GM12878 (cell line): ENCODE measurements around the gene ATRN. TPM values are rescaled to one million over a fixed set of nuclear protein-coding genes. Genes with fewer than 3 reads are reported as not detected.

Experiments
- ATAC-seq: fragments of 200-7000 bp; cut with Tn5 transposase; 3 replicates; pipeline ENCODE4 v1.9.1; 2020; ENCODE audit warnings: mild to moderate bottlenecking, moderate library complexity
- BruUV-seq: library from RNA; stranded (reverse); fragments of 400-500 nt; replicated peaks from 2 replicates; lab custom pipeline; 2021; lab: Mats Ljungman, UMichigan
- CTCF ChIA-PET: fragments of 300-600 bp; sonication (Branson Sonifier 250); formaldehyde crosslinking; extraction: SDS; loops from one replicate; lab custom pipeline; 2021; ENCODE audit warnings: inconsistent platforms; lab: Yijun Ruan, JAX
- POLR2A ChIA-PET: fragments of 350-600 bp; formaldehyde crosslinking; extraction: SDS; loops from one replicate; lab custom pipeline; 2021; ENCODE audit warnings: inconsistent platforms; lab: Charles Lee
- RAD21 ChIA-PET: fragments of 300-600 bp; sonication (Branson Sonifier 250); formaldehyde crosslinking; loops from one replicate; lab custom pipeline; 2023; ENCODE audit warnings: antibody characterized with exemption; ENCODE audit not compliant: unreplicated experiment; lab: Charles Lee
- SMC1A ChIA-PET: fragments of 300-600 bp; sonication (Branson Sonifier 250); formaldehyde crosslinking; loops from one replicate; lab custom pipeline; 2023; ENCODE audit not compliant: unreplicated experiment, uncharacterized antibody; lab: Charles Lee
- DNase-seq: peaks from one replicate; pipeline ENCODE4 v3.0.0-alpha.2; 2011; ENCODE audit warnings: low read depth, low spot score
- FAIRE-seq: peaks from 3 replicates; lab custom pipeline; 2011; peaks lifted over from hg19 to GRCh38; lab: Jason Lieb, UNC
- H2AFZ ChIP-seq: 2 replicates; pipeline ENCODE4 v1.6.0; 2011; ENCODE audit warnings: low read depth, low read length, control low read depth; ENCODE audit not compliant: control insufficient read depth
- H3K27ac ChIP-seq: 2 replicates; pipeline ENCODE4 v1.5.1; 2011; ENCODE audit warnings: control low read depth; ENCODE audit not compliant: control insufficient read depth, insufficient read depth
- H3K27me3 ChIP-seq, 2 experiments: replicated peaks in 1 of 2; 2 replicates each; pipeline versions ENCODE4 v1.6.0 to v1.6.1; 2011; ENCODE audit warnings: low read length in 1 of 2; ENCODE audit not compliant: control insufficient read depth in 2 of 2, insufficient read depth in 2 of 2
- H3K36me3 ChIP-seq, 2 experiments: 2 replicates each; pipeline ENCODE4 v1.5.1; 2011; ENCODE audit warnings: low read length in 1 of 2; ENCODE audit not compliant: control insufficient read depth in 2 of 2, insufficient read depth in 2 of 2
- H3K4me1 ChIP-seq: 2 replicates; pipeline ENCODE4 v1.6.1; 2011; ENCODE audit warnings: mild to moderate bottlenecking, low read length, moderate library complexity, mixed read lengths; ENCODE audit not compliant: control insufficient read depth, insufficient read depth
- H3K4me2 ChIP-seq: 2 replicates; pipeline ENCODE4 v1.6.0; 2011; ENCODE audit warnings: control low read depth; ENCODE audit not compliant: control insufficient read depth, insufficient read depth
- H3K4me3 ChIP-seq: fragments of 200-600 bp; sonication (generic); 2 replicates; pipeline ENCODE4 v1.5.1; 2016
- H3K79me2 ChIP-seq: 2 replicates; pipeline ENCODE4 v1.6.0; 2011; ENCODE audit warnings: low read length; ENCODE audit not compliant: control insufficient read depth, insufficient read depth
- H3K9ac ChIP-seq: 2 replicates; pipeline ENCODE4 v1.8.0; 2011; ENCODE audit warnings: low read length, control low read depth, mixed read lengths; ENCODE audit not compliant: control insufficient read depth, insufficient read depth
- H3K9me3 ChIP-seq: replicated peaks from 3 replicates; pipeline ENCODE4 v1.5.1; 2011; ENCODE audit warnings: mild to moderate bottlenecking, low read length; ENCODE audit not compliant: control insufficient read depth, insufficient read depth
- H4K20me1 ChIP-seq: 2 replicates; pipeline ENCODE4 v1.6.0; 2011; ENCODE audit not compliant: control insufficient read depth, insufficient read depth
- ASH2L ChIP-seq: fragments of 300-600, 200-600 bp; sonication (generic); IDR thresholded peaks from 2 replicates; pipeline ENCODE4 v1.6.1; 2017; ENCODE audit warnings: low read depth, mild to moderate bottlenecking, borderline replicate concordance
- CREM ChIP-seq: IDR thresholded peaks from 2 replicates; pipeline ENCODE4 v1.6.1; 2014; ENCODE audit warnings: antibody characterized with exemption, low read depth
- DPF2 ChIP-seq: fragments of 450-650 bp; IDR thresholded peaks from 2 replicates; pipeline ENCODE4 v1.6.1; 2017; ENCODE audit warnings: mild to moderate bottlenecking
- MTA3 ChIP-seq: IDR thresholded peaks from 2 replicates; pipeline ENCODE4 v1.6.1; 2012; ENCODE audit warnings: low read length, inconsistent platforms, borderline replicate concordance
- whole genome bisulfite sequencing: methylation state at CpG from one replicate; pipeline ENCODE4 v1.1.6; 2016; ENCODE audit warnings: low lambda C conversion rate; ENCODE audit not compliant: insufficient replicate concordance, insufficient coverage; ENCODE audit errors: missing lambda C conversion rate; 5-methylcytosine and 5-hydroxymethylcytosine counted together
- in situ Hi-C: fragments of 300-500 bp; cut with MboI; formaldehyde crosslinking; loops from 9 replicates; pipeline ENCODE4 v1.14.3; 2018; ENCODE audit warnings: mixed read lengths
- intact Hi-C: fragments of 100-400 bp; cut with micrococcal nuclease; formaldehyde crosslinking; loops from one replicate; pipeline ENCODE4 v1.14.2; 2022; ENCODE audit not compliant: unreplicated experiment
- polyA plus RNA-seq, 11 experiments: library from polyadenylated mRNA; depleted of rRNA in 4 of 11; unstranded in 6 of 11; stranded (reverse) in 5 of 11; fragments of >200 nt; fragmentation: Nextera tagmentation in 4 of 11; fragmentation: Illumina TruSeq in 1 of 11; extraction: Ambion mirVana in 4 of 11; extraction: Trizol in 1 of 11; gene quantifications; 1 replicate in 1 of 11; 2 replicates in 10 of 11; pipeline versions ENCODE4 v1.2.1 to v1.2.3, GENCODE V29; 2011 to 2016; ENCODE audit warnings: inconsistent platforms in 2 of 11, missing spikeins in 2 of 11, low read depth in 1 of 11
- total RNA-seq, 4 experiments: library from RNA; depleted of rRNA in 3 of 4; stranded (reverse); fragments of >200 nt in 3 of 4; fragmentation: Illumina TruSeq in 1 of 4; extraction: Trizol in 1 of 4; gene quantifications; 2 replicates each; pipeline versions ENCODE4 v1.2.1 to v1.2.3, GENCODE V29; 2013 to 2021
- TF ChIP-seq, protein P1 (sequence below): IDR thresholded peaks from 2 replicates; pipeline ENCODE4 v1.6.1; 2012; ENCODE audit warnings: mild to moderate bottlenecking, low read depth, low read length

The ATRN gene
- total and polyA plus RNA-seq, 10 of the 15 experiments (the other 5 are each of a cell fraction or from before 2014, with no cell fraction given): 0.71 to 11.6 (median 6.9) TPM

- TF ChIP-seq, protein P1, sequence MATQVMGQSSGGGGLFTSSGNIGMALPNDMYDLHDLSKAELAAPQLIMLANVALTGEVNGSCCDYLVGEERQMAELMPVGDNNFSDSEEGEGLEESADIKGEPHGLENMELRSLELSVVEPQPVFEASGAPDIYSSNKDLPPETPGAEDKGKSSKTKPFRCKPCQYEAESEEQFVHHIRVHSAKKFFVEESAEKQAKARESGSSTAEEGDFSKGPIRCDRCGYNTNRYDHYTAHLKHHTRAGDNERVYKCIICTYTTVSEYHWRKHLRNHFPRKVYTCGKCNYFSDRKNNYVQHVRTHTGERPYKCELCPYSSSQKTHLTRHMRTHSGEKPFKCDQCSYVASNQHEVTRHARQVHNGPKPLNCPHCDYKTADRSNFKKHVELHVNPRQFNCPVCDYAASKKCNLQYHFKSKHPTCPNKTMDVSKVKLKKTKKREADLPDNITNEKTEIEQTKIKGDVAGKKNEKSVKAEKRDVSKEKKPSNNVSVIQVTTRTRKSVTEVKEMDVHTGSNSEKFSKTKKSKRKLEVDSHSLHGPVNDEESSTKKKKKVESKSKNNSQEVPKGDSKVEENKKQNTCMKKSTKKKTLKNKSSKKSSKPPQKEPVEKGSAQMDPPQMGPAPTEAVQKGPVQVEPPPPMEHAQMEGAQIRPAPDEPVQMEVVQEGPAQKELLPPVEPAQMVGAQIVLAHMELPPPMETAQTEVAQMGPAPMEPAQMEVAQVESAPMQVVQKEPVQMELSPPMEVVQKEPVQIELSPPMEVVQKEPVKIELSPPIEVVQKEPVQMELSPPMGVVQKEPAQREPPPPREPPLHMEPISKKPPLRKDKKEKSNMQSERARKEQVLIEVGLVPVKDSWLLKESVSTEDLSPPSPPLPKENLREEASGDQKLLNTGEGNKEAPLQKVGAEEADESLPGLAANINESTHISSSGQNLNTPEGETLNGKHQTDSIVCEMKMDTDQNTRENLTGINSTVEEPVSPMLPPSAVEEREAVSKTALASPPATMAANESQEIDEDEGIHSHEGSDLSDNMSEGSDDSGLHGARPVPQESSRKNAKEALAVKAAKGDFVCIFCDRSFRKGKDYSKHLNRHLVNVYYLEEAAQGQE: no peak
- TF ChIP-seq CREM: no peak
- TF ChIP-seq, all 136 proteins: peak for 0
Measured at GRCh38 chr20:3661814-3662665, 191.2 kb downstream of the ATRN start (continued).

DNA sequence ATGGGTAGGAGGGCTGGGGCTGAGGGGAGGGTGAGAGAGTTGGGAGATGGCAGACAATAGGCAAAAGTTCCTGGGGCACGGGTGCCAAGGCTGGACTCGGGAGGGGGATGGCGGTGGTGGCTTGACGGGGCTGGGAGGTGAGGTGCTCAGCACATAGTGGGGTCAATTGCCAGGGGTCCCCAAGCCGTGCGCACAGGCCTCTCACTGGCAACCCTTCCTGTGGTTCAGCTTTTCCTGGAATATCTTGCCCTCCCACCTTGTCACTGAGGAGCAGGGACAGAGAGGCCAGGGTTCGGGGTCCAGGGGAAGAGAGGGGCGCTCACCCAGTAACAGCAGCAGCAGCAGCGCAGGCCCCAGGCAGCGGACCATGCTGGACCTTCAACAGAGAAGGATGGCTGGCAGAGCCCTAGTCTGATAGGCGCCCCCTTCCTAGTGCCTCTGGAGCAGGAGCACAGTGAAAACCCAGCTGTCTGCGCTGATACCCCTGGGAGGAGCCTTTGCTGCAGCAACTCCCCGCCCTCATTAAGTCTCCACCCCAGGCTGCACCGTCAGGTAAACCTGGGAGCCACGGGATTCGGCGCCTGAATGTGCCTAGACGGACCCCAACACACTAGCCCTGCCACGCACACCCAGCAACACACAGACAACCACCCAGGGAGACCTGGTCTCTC, 192.3 kb downstream of the ATRN start, which contains the start of gene GFRA4:
Gene GFRA4 (minus strand): TSS at position 369 of the 671 bp plus-strand sequence. CDS start 0 bp downstream, at position 369.
- no peak for ATAC-seq
- Histone ChIP-seq H3K79me2 (no peaks in the 10 kb centered on the region), H3K4me3 (no peak within 1 kb of the TSS), H3K36me3 (no peaks in the 10 kb centered on the region), H4K20me1 (peaks cover 5% of the 10 kb centered on the region; the same call in 1 of the 2 replicates), H3K9me3 (no peaks in the 10 kb centered on the region), H3K27me3 (peaks cover 6 to 11% of the 10 kb centered on the region in 2 experiments; a peak in 3 of 4 replicates), H3K9ac (no peak within 1 kb of the TSS), H3K27ac (no peak within 1 kb of the TSS), H2AFZ (no peak within 1 kb of the TSS), H3K4me2 (no peak within 1 kb of the TSS), H3K4me1 (peaks cover 35% of the 10 kb centered on the region)
- POLR2A ChIA-PET: no interaction called here
- WGBS: 54% methylated on average over 18 of the region's 19 CpGs
- no peak for FAIRE-seq
- intact Hi-C loops: no loop called here
- in situ Hi-C loops: no loop called here
- SMC1A ChIA-PET: no interaction called here
- TF ChIP-seq ASH2L: no peak
- TF ChIP-seq MTA3: no peak
- TF ChIP-seq DPF2: no peak
- BruUV-seq: no TSS peak
- no peak for DNase-seq
- RAD21 ChIA-PET: no interaction called here
- CTCF ChIA-PET: interaction anchor here (1.4 kb wide), 1 partner anchor 164 kb away, joined by 3 read pairs; no protein-coding TSS in a partner anchor
